ENCODE data around the gene FAM237B. TPM values are rescaled to one million over a fixed set of nuclear protein-coding genes. Genes with fewer than 3 reads are reported as not detected.

FAM237B gene
- total and polyA plus RNA-seq, 2 donors from 2014 or later = not detected

DNA sequence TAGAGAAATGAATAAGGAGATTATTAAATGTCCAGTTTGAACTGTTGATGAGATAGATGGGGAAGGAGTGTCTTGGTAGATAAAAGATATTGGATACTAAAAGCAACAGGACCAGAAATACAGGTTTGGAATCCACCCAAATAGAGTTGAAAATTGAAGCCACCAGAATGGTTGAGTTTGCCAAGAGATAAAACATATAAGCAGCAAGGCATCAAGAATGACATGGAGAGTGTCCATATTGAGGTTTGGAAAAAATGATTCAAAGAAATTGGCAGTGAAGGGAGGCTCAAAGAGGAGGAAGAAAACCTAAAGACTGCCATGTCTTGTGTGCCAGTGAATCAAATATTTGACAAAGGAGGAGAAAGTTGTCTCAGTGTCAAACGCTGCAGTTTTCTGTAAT lies 51.9 kb downstream of the FAM237B start:
- no peak overlapping the region for H3K27ac ChIP-seq (ENCODE audit: low read depth in 2 of 2, low read length in 2 of 2)
- TF ChIP-seq, protein P1, sequence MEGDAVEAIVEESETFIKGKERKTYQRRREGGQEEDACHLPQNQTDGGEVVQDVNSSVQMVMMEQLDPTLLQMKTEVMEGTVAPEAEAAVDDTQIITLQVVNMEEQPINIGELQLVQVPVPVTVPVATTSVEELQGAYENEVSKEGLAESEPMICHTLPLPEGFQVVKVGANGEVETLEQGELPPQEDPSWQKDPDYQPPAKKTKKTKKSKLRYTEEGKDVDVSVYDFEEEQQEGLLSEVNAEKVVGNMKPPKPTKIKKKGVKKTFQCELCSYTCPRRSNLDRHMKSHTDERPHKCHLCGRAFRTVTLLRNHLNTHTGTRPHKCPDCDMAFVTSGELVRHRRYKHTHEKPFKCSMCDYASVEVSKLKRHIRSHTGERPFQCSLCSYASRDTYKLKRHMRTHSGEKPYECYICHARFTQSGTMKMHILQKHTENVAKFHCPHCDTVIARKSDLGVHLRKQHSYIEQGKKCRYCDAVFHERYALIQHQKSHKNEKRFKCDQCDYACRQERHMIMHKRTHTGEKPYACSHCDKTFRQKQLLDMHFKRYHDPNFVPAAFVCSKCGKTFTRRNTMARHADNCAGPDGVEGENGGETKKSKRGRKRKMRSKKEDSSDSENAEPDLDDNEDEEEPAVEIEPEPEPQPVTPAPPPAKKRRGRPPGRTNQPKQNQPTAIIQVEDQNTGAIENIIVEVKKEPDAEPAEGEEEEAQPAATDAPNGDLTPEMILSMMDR (IDR thresholded peaks at IDR 0.05; ENCODE audit: borderline replicate concordance, extremely low read depth, insufficient read depth) = no peak
- H3K36me3 ChIP-seq (ENCODE audit: control insufficient read depth in 2 of 3, insufficient read depth in 3 of 3, low read length in 3 of 3) = no peaks in the 10 kb centered on the region
- no peaks in the 10 kb centered on the region for H3K27me3 ChIP-seq (ENCODE audit: control insufficient read depth, insufficient read depth, low read length)
- FAIRE-seq (no peak), DNase-seq (no peak)
- H3K9ac ChIP-seq (ENCODE audit: low read length in 3 of 3) = no peak overlapping the region
- intact Hi-C loops (cut with DNase I) = no loop called here
- H3K4me1 ChIP-seq (ENCODE audit: control insufficient read depth in 2 of 3, insufficient read depth in 2 of 3, low read depth in 1 of 3, low read length in 3 of 3) = peaks cover 0 to 6% (median 0%) of the 10 kb centered on the region in 3 donors
- H3K4me3 ChIP-seq (ENCODE audit: low read length in 3 of 3) = no peak overlapping the region
- H3K9me3 ChIP-seq (ENCODE audit: control insufficient read depth in 2 of 3, insufficient read depth in 1 of 3, low read length in 3 of 3) = no peaks in the 10 kb centered on the region

DNA sequence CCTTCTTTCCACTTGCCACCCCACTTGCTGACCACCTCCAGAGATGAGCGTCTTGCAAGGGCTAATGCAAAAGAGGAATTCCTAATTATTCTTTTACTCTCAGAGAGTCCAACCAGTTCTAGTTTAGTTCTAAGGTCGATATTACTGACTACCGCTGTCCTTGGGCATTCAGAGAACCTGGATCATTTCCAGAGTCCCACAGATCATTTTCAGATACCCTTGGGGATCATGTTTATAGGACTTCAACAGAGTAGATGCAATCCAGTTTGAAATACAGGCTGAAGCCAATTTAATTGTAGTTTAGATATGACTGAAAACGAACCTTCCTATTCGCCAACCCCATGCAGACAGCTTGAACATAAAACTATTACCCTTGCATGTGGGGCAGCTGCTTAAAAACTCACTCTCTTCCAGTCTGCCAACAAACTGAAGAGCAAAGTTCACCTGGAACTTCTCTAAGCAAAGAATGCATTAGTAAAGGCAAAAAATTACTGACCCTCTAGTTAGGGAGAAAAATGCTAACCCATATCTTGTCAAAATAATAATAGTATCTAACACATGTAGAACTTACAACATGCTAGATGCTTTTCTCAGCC lies 53.7 kb downstream of the FAM237B start:
- H3K9ac ChIP-seq (ENCODE audit: low read length in 3 of 3) = no peak overlapping the region
- H3K4me3 ChIP-seq (ENCODE audit: low read length in 3 of 3) = peak overlapping the region in 1 of 3 donors; percentile 9
- intact Hi-C loops (cut with DNase I) = no loop called here
- TF ChIP-seq, protein P1 (IDR thresholded peaks at IDR 0.05; ENCODE audit: borderline replicate concordance, extremely low read depth, insufficient read depth) = no peak
- FAIRE-seq (no peak), DNase-seq (no peak)
- H3K4me1 ChIP-seq (ENCODE audit: control insufficient read depth in 2 of 3, insufficient read depth in 2 of 3, low read depth in 1 of 3, low read length in 3 of 3) = peaks cover 0 to 10% (median 0%) of the 10 kb centered on the region in 3 donors
- H3K36me3 ChIP-seq (ENCODE audit: control insufficient read depth in 2 of 3, insufficient read depth in 3 of 3, low read length in 3 of 3) = no peaks in the 10 kb centered on the region
- H3K27me3 ChIP-seq (ENCODE audit: control insufficient read depth, insufficient read depth, low read length) = no peaks in the 10 kb centered on the region
- H3K27ac ChIP-seq (ENCODE audit: low read depth in 2 of 2, low read length in 2 of 2) = peak overlapping the region in 1 of 2 donors; percentile 5
- H3K9me3 ChIP-seq (ENCODE audit: control insufficient read depth in 2 of 3, insufficient read depth in 1 of 3, low read length in 3 of 3) = no peaks in the 10 kb centered on the region

DNA sequence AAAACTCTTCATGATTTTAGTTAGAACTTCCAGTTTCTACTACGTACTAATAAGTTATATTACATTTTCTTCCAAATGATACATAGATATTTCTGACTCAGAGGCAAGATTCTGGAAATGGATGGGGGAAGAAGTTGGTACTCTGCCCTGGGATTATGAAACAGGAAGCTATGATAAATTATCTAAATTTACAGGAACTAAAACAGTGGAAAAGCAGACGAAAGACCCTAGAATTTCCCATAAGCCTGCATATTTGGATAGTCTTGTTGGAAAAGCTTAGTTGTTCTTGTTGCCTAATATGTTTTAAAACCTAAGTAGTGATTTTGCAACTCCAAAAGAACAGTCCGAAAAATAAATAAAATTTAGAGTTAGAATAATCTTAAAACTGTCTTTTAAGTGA lies 54.3 kb downstream of the FAM237B start:
- Histone ChIP-seq H3K27ac (ENCODE audit: low read depth in 2 of 2, low read length in 2 of 2) (peak overlapping the region in 1 of 2 donors; percentile 5), H3K27me3 (ENCODE audit: control insufficient read depth, insufficient read depth, low read length) (no peaks in the 10 kb centered on the region), H3K9me3 (ENCODE audit: control insufficient read depth in 2 of 3, insufficient read depth in 1 of 3, low read length in 3 of 3) (no peaks in the 10 kb centered on the region), H3K9ac (ENCODE audit: low read length in 3 of 3) (no peak overlapping the region), H3K4me1 (ENCODE audit: control insufficient read depth in 2 of 3, insufficient read depth in 2 of 3, low read depth in 1 of 3, low read length in 3 of 3) (peaks cover 0 to 10% (median 0%) of the 10 kb centered on the region in 3 donors), H3K4me3 (ENCODE audit: low read length in 3 of 3) (peak overlapping the region in 1 of 3 donors; percentile 9), H3K36me3 (ENCODE audit: control insufficient read depth in 2 of 3, insufficient read depth in 3 of 3, low read length in 3 of 3) (no peaks in the 10 kb centered on the region)
- DNase-seq (no peak), FAIRE-seq (no peak)
- intact Hi-C loops (cut with DNase I) = no loop called here
- TF ChIP-seq, protein P1 (IDR thresholded peaks at IDR 0.05; ENCODE audit: borderline replicate concordance, extremely low read depth, insufficient read depth) = no peak

Other genes with a start within 250 kb of the FAM237B start
- 4.4 TPM for gene STEAP1, start 166.8 kb downstream of the FAM237B start, total RNA-seq
- 6.3 TPM for gene STEAP1, start 166.8 kb downstream of the FAM237B start, polyA plus RNA-seq (ENCODE audit: insufficient read depth, low read depth, low replicate concordance)
- 15.8 TPM for gene STEAP2, start 109.6 kb downstream of the FAM237B start, total RNA-seq
- 8.9 TPM for gene STEAP2, start 109.6 kb downstream of the FAM237B start, polyA plus RNA-seq (ENCODE audit: insufficient read depth, low read depth, low replicate concordance)
- 13.2 TPM for gene CFAP69, start 76.1 kb downstream of the FAM237B start, total RNA-seq
- gene CFAP69, start 76.1 kb downstream of the FAM237B start, polyA plus RNA-seq (ENCODE audit: insufficient read depth, low read depth, low replicate concordance) = 9.2 TPM
- 31.8 TPM for gene GTPBP10, start 25.4 kb upstream of the FAM237B start, total RNA-seq
- gene GTPBP10, start 25.4 kb upstream of the FAM237B start, polyA plus RNA-seq (ENCODE audit: insufficient read depth, low read depth, low replicate concordance) = 15.2 TPM
- 43.8 TPM for gene CLDN12, start 82.2 kb upstream of the FAM237B start, total RNA-seq
- 23.9 TPM for gene CLDN12, start 82.2 kb upstream of the FAM237B start, polyA plus RNA-seq (ENCODE audit: insufficient read depth, low read depth, low replicate concordance)
- not detected for gene PTTG1IP2, start 148.3 kb upstream of the FAM237B start, total RNA-seq
- gene PTTG1IP2, start 148.3 kb upstream of the FAM237B start, polyA plus RNA-seq (ENCODE audit: insufficient read depth, low read depth, low replicate concordance) = not detected

All from kidney (tissue), 14 donors.